Measurements from ENCODE around the gene TSPEAR. TPM values are rescaled to one million over a fixed set of nuclear protein-coding genes. Genes with fewer than 3 reads are reported as not detected.

Gene TSPEAR
- total RNA-seq, 2 experiments from 2014 or later: not detected

DNA sequence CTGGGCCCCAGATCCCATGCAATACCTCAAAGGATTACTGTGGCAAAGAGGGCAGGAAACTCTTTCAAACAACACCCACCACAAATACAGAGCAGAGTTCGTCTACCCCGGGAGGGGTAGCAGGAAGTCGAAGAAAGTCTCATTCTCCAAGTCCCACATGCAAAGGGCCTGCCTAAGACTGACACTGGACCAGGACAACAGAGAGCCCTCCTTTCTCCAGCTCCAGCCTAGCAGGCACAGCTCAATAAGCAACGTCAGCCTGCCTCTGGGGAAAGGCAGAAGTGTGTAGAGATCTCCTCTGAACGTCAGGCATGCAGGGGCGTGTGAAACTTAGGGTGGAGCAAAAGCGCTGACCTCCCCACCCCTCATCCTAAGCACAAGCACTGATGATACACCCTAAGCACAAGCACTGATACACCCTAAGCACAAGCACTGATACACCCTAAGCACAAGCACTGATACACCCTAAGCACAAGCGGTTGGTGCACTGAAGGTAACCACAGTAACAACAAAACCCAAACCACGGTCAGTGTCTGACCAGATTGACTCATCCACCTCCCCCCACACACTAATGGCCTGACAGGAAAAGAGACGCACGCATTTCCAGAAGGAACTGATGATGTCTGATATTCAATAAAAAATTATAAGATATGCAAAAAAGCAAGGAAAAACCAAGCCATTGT is 52.3 kb downstream of the TSPEAR start:
- no peaks in the 10 kb centered on the region for H3K36me3 ChIP-seq (ENCODE audit: insufficient read depth, low read length)
- no peaks in the 10 kb centered on the region for H3K4me1 ChIP-seq (ENCODE audit: insufficient read depth, low read length, poor library complexity, severe bottlenecking)
- CTCF ChIA-PET (ENCODE audit: unreplicated experiment): no interaction called here
- POLR2A ChIA-PET: no interaction called here
- H3K79me2 ChIP-seq (ENCODE audit: insufficient read depth, low read depth, low read length): no peaks in the 10 kb centered on the region
- no peak overlapping the region for H2AFZ ChIP-seq (ENCODE audit: low read length)
- no peak overlapping the region for H3K27ac ChIP-seq (ENCODE audit: low read depth, low read length, poor library complexity, severe bottlenecking)
- H4K20me1 ChIP-seq (ENCODE audit: insufficient read depth, low read length): no peaks in the 10 kb centered on the region
- H3K4me2 ChIP-seq (ENCODE audit: low read length): no peak overlapping the region
- no peak overlapping the region for H3K4me3 ChIP-seq (ENCODE audit: low read depth, low read length, poor library complexity, severe bottlenecking)
- BruUV-seq (replicated peaks): no TSS peak
- H3K9me2 ChIP-seq (ENCODE audit: insufficient read depth, low read length): no peaks in the 10 kb centered on the region
- no peak for TF ChIP-seq EZH2phosphoT487 (IDR thresholded peaks at IDR 0.05; ENCODE audit: borderline replicate concordance, low read depth, low read length)
- TF ChIP-seq, protein P1, sequence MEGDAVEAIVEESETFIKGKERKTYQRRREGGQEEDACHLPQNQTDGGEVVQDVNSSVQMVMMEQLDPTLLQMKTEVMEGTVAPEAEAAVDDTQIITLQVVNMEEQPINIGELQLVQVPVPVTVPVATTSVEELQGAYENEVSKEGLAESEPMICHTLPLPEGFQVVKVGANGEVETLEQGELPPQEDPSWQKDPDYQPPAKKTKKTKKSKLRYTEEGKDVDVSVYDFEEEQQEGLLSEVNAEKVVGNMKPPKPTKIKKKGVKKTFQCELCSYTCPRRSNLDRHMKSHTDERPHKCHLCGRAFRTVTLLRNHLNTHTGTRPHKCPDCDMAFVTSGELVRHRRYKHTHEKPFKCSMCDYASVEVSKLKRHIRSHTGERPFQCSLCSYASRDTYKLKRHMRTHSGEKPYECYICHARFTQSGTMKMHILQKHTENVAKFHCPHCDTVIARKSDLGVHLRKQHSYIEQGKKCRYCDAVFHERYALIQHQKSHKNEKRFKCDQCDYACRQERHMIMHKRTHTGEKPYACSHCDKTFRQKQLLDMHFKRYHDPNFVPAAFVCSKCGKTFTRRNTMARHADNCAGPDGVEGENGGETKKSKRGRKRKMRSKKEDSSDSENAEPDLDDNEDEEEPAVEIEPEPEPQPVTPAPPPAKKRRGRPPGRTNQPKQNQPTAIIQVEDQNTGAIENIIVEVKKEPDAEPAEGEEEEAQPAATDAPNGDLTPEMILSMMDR (conservative IDR thresholded peaks at IDR 0.05; ENCODE audit: low read length): no peak
- DNase-seq (ENCODE audit: low spot score): no peak
- intact Hi-C loops (cut with micrococcal nuclease; ENCODE audit: unreplicated experiment): no loop called here
- no peaks in the 10 kb centered on the region for H3K9me3 ChIP-seq (ENCODE audit: low read length)

DNA sequence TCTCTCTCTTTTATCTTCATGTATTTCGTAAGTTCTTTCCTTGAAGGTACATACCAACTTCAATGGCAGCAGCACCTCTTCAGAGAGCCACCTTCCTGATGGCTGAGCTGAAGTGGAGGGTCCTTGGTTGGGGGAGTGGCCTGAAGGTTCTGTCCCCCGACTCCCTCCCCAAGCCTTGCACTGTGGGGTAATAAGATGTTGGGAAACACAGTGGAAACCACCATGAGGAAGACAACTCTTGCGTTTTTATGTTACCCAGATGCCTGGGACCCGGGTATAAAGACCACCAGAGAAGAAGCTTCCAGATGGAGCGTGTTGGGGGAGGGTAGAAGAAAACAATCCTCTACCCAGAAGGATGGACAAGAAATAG is 52.8 kb downstream of the TSPEAR start:
- Histone ChIP-seq H3K9me3 (ENCODE audit: low read length) (no peaks in the 10 kb centered on the region), H4K20me1 (ENCODE audit: insufficient read depth, low read length) (no peaks in the 10 kb centered on the region), H2AFZ (ENCODE audit: low read length) (no peak overlapping the region), H3K27ac (ENCODE audit: low read depth, low read length, poor library complexity, severe bottlenecking) (no peak overlapping the region), H3K36me3 (ENCODE audit: insufficient read depth, low read length) (no peaks in the 10 kb centered on the region), H3K4me3 (ENCODE audit: low read depth, low read length, poor library complexity, severe bottlenecking) (no peak overlapping the region), H3K9me2 (ENCODE audit: insufficient read depth, low read length) (no peaks in the 10 kb centered on the region), H3K4me1 (ENCODE audit: insufficient read depth, low read length, poor library complexity, severe bottlenecking) (no peaks in the 10 kb centered on the region), H3K4me2 (ENCODE audit: low read length) (no peak overlapping the region), H3K79me2 (ENCODE audit: insufficient read depth, low read depth, low read length) (no peaks in the 10 kb centered on the region)
- ChIA-PET POLR2A (no interaction called here), CTCF (ENCODE audit: unreplicated experiment) (no interaction called here)
- intact Hi-C loops (cut with micrococcal nuclease; ENCODE audit: unreplicated experiment): no loop called here
- DNase-seq (ENCODE audit: low spot score): no peak
- no TSS peak for BruUV-seq (replicated peaks)
- TF ChIP-seq, protein P1 (conservative IDR thresholded peaks at IDR 0.05; ENCODE audit: low read length): no peak
- no peak for TF ChIP-seq EZH2phosphoT487 (IDR thresholded peaks at IDR 0.05; ENCODE audit: borderline replicate concordance, low read depth, low read length)

DNA sequence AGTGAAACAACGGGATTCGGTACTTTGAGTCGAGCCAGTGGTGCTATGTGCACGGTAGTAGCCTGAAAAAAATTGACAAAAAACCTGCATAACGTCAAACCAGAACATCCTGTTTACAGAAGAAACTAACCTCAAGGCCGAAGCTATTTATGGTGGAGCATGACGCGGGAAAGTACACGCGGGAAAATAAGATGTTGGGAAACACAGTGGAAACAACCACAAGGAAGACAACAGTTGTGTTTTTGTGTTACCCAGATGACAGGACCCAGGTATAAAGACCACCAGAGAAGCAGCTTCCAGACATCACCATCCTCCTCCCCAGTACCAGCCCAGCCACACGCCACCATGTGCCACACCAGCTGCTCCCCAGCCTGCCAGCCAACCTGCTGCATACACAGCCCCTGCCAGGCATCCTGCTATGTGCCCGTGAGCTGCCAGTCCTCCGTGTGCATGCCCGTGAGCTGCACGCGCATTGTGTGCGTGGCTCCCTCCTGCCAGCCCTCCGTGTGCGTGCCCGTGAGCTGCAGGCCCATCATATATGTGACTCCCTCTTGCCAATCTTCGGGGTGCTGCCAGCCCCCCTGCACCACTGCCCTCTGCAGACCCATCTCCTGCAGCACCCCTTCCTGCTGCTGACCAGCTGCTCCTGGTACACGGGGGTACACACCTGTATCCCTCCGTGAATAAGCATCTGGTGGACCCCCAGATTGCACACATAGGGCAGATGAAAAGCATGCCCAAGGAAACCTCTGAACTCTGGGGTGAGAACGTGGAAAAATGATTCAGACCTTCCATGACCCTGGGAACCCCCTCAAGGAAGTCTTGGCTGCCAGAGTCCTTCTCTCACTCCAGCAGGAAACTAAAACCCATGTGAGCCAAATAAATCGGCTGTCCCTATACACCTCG is 53.5 kb downstream of the TSPEAR start, which contains the start of gene KRTAP12-3:
TSS of gene KRTAP12-3 (plus strand) at position 298 of the 906 bp plus-strand sequence. CDS start at position 346, 48 bp downstream.
- no peaks in the 10 kb centered on the region for H3K79me2 ChIP-seq (ENCODE audit: insufficient read depth, low read depth, low read length)
- H3K27ac ChIP-seq (ENCODE audit: low read depth, low read length, poor library complexity, severe bottlenecking): no peak within 1 kb of the TSS
- H2AFZ ChIP-seq (ENCODE audit: low read length): no peak within 1 kb of the TSS
- no peaks in the 10 kb centered on the region for H3K4me1 ChIP-seq (ENCODE audit: insufficient read depth, low read length, poor library complexity, severe bottlenecking)
- TF ChIP-seq, protein P1 (conservative IDR thresholded peaks at IDR 0.05; ENCODE audit: low read length): no peak
- no peak for TF ChIP-seq EZH2phosphoT487 (IDR thresholded peaks at IDR 0.05; ENCODE audit: borderline replicate concordance, low read depth, low read length)
- no TSS peak for BruUV-seq (replicated peaks)
- H4K20me1 ChIP-seq (ENCODE audit: insufficient read depth, low read length): no peaks in the 10 kb centered on the region
- intact Hi-C loops (cut with micrococcal nuclease; ENCODE audit: unreplicated experiment): no loop called here
- POLR2A ChIA-PET: interaction anchor here (0.6 kb wide), 1 partner anchor 50 kb away, joined by 3 read pairs; no protein-coding TSS in a partner anchor
- no peaks in the 10 kb centered on the region for H3K9me3 ChIP-seq (ENCODE audit: low read length)
- CTCF ChIA-PET (ENCODE audit: unreplicated experiment): no interaction called here
- H3K4me2 ChIP-seq (ENCODE audit: low read length): no peak within 1 kb of the TSS
- no peak within 1 kb of the TSS for H3K4me3 ChIP-seq (ENCODE audit: low read depth, low read length, poor library complexity, severe bottlenecking)
- H3K9me2 ChIP-seq (ENCODE audit: insufficient read depth, low read length): no peaks in the 10 kb centered on the region
- no peak for DNase-seq (ENCODE audit: low spot score)
- H3K36me3 ChIP-seq (ENCODE audit: insufficient read depth, low read length): no peaks in the 10 kb centered on the region

Data from OCI-LY7 (cell line).